Gastroesophageal sphincter (tissue), 3 donors: ENCODE measurements around the gene IQGAP2.

Experiments used
- CTCF ChIP-seq, 4 experiments: fragments of 200-600 bp in 2 of 4; fragments of 450-650 bp in 2 of 4; sonication (generic) in 1 of 4; IDR thresholded peaks; one replicate each; pipeline ENCODE4 v1.5.1; 2017 to 2019; ENCODE audit warnings: antibody characterized with exemption in 4 of 4, mild to moderate bottlenecking in 2 of 4, moderate library complexity in 2 of 4
- EP300 ChIP-seq: sonication (generic); formaldehyde crosslinking; IDR thresholded peaks from one replicate; pipeline ENCODE4 v1.6.1; 2017; ENCODE audit warnings: antibody characterized with exemption, mild to moderate bottlenecking
- POLR2A ChIP-seq, 2 donors: fragments of 450-650 bp; IDR thresholded peaks; one replicate each; pipeline ENCODE4 v1.6.1; 2017; ENCODE audit warnings: antibody characterized with exemption in 2 of 2, mild to moderate bottlenecking in 2 of 2, moderate library complexity in 1 of 2
- POLR2AphosphoS5 ChIP-seq: sonication (generic); formaldehyde crosslinking; IDR thresholded peaks from one replicate; pipeline ENCODE4 v1.6.1; 2017; ENCODE audit warnings: antibody characterized with exemption

- no peak for TF ChIP-seq CTCF (IDR thresholded peaks at IDR 0.05)
- TF ChIP-seq POLR2A (IDR thresholded peaks at IDR 0.05): no peak
- TF ChIP-seq EP300: no peak
- no peak for TF ChIP-seq POLR2AphosphoS5
Measured at GRCh38 chr5:76583163-76584047, 180.3 kb downstream of the IQGAP2 start.
